Medulla oblongata (tissue), 1 donor: ENCODE measurements around the gene FOXP4.

Experiments used
- DNase-seq: peaks from one replicate; pipeline ENCODE4 v3.0.0-alpha.2; 2015; ENCODE audit errors: extremely low spot score

The FOXP4 gene

GRCh38 chr6:41625442-41625841 is 79.3 kb downstream of the FOXP4 start:
- DNase-seq = no peak

- DNase-seq = no peak
These were observed 79.8 kb downstream of the FOXP4 start for GRCh38 chr6:41626022-41626421.

GRCh38 chr6:41626917-41627316 is 80.7 kb downstream of the FOXP4 start:
- no peak for DNase-seq

DNA sequence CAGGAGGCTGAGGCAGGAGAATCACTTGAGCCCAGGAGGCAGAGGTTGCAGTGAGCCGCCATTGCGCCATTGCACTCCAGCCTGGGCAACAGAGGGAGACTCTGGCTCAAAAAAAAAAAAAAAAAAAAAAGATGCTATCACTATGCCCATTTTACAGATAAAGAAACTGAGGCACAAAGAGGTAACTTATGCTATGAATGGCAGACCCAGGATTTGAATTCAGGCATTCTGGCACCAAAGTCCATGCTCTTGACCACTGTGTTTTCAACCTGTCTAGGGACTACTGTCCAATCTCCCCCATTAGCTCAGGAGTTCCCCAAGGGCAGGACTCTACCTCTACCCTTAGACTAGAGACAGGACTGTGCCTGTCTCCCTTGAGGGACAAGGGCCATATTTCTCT is 82.9 kb downstream of the FOXP4 start:
- no peak for DNase-seq

- no peak for DNase-seq
These were observed 83.9 kb downstream of the FOXP4 start for GRCh38 chr6:41630069-41630468.

DNA sequence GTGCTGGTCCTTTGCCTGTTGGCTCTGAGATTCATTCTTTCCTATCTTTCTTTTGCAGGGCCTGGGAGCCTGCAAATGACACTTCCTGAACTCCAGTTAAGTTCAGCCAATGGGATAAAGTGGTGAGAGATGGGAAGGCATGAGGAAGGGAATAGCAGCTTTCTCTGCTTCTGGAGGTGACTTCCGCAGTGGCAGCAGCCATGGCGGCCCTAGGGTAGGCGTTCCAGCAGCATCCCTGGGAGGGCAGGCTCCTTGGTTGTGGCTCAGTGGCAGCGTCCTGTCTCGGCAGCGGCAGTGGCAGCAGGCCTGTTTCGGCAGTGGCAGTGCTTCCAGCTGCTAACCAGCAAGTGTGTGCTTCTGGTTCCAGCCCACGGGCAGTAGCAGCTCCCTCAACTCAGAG is 84.8 kb downstream of the FOXP4 start:
- no peak for DNase-seq

DNA sequence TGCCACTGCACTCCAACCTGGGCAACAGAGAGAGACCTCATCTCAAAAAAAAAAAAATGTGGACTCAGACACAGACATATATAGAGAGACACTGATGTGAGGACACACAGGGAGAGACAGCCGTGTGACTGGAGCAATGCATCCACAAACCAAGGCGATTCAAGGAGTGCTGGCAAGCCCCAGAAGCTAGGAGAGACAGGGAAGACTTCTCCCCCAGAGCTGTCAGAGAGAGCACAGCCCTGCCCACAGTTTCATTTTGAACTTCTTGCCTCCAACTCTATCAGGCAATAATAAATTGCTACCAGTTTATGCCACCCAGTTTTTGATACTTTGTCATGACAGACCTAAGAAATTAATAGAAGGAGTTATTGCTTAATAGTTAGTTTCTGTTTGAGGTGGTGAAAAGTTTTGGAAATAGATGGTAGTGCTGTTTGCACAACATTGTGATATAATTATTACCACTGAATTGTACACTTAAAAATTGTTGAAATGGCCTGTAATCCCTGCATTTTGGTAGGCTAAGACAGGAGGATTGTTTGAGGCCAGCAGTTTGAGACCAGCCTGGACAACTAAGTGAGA is 87.0 kb downstream of the FOXP4 start:
- no peak for DNase-seq

- DNase-seq = peak; percentile 35
These were observed 88.5 kb downstream of the FOXP4 start for GRCh38 chr6:41634657-41635056.

DNA sequence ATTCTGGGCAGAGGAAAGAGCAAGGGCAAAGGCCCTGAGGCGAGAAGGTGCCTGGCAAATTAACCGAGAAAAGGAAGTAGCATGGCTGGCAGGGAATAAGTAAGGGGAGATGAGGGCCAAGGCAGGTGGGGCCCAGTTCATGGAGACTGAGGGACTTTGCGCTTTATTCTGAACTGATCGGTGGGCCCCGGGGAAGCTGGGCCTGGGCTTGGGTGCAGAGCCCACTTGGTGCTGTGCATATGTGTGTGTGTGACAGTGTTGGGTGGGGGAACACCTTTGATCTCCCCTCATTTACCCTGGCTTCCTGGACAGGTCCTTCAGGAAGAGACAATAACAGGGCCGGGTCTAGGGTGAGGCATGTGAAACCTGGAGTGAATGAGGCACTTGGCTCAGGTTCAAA is 89.2 kb downstream of the FOXP4 start:
- no peak for DNase-seq

GRCh38 chr6:41636833-41637193 is 90.6 kb downstream of the FOXP4 start:
- DNase-seq = no peak

DNA sequence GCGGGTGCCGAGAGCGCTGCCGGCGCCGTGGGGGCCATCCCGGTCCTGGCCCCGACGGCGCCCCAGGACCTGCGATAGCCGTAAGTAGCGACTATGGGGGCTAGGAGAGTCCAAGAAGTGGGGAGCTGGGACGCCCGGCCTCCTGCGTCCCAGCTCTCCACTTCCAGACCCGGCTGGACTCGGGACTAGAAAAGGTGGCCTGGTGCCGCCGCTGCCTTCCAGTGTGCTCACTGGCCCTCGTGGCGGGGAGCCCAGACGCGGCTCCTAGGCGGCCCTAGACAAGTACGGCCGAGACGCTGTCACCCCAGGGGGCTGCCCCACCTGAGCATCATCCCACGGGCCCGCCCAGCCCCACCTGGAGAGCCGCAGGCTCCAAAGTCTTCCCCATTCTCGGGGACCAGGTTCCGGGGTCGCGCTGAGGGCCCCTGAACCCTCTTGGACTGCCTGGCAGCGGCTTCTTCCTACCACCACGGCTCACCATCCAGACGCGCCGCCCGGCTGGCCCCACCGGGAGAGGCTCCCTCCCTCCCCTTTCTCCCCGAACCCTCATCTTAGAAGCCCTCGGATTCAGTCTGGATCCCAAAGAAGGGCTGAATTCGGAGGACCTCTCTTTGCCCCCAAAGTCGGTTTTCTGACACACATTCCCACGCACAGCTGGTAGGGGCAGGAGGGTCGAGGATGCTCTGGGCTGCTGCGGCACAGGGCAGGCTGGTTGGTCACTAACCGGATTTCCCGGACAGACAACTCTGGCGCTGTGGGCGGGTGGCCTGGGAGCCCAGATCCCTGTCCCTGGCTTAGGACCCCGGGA is 91.2 kb downstream of the FOXP4 start:
- no peak for DNase-seq

DNA sequence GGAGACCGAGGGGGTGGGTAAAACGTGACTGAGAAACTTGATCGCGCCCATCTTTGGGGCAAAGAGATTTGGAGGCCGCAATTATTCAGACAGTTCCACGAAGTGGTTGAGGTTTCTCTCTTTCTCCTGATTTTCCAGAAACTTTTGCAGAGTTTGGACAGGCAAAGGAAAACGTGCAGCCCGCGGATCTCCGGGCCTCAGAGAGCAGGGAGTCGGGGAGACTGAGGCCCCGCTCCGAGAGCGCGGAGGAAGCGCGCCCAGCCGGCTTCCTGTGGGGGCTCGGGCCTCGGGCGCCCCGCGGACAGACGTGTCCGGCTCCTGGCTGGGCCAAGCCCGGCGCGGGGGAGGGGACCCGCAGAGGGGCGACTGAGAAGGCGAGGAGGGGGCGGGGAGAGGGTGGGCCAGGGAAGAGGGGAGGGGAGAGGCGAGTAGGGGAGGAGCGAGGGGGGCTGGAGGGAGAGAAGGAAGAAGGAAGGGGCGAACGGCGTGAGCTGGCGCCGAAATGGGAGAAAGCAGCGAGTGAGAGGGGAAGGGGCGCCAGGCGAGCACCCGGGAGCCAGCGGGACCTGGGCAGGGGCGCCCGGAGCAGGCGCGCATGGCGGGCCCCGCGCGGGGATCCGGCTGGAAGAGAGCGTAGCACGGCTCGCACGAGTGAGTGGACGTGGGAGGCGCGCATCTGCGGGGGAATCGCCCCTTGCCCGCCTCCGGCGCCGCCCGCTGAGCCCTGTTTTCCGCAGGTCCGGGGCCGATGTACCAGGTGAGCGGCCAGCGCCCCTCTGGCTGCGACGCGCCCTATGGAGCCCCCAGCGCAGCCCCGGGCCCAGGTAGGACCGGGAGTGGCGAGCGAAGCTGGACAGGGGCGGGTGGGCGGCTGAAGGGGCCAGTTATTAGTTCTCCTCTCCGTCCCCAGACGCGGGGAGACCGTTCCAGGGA is 92.1 kb downstream of the FOXP4 start, which contains the start of gene MDFI:
Gene MDFI (plus strand): TSS at position 467 of the 933 bp plus-strand sequence. CDS start 282 bp downstream, at position 749.
- no peak for DNase-seq

DNA sequence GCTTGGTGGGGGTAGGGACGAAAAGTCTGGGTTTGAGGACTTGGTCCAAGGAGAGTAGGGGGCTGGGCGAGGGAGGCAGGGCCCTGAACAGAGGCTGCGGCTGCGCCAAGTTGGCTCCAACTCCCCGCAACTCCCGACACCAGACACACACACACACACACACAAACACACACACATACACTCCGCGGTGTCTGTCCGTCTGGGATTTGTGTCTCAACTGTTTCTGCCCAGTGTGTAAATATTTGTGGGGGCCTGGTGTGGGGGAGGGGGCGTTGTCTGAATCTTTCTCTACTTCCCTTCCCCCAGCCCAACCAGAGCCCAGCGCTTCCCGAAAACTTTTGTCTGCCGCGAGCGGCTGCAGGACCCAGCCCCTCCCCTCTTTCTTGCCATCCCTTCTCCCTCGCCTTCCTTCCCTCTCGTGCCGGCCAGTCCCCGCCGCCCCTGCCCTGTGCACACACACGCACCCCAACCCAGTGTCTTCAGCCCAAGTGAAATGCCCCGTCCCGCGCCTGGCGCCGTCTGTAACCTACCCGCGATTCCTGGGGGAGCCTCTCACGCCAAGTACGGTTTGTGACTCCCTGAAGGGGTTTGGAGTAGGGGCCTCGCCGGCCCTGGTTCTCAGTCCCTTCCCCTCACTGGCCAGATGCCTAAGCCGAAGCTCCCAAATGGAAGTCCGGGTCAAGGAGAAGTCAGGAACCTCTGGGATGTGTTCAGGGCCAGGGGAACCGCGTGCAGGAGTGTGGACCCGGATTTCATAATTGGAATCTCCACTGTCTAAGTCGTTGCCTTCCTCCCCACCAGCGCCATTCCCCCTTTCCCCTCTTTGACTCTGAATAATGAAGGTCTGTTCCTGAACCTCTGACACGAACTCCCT is 93.0 kb downstream of the FOXP4 start:
- DNase-seq = no peak

- DNase-seq = no peak
These were observed 93.7 kb downstream of the FOXP4 start for GRCh38 chr6:41639809-41640371.

DNA sequence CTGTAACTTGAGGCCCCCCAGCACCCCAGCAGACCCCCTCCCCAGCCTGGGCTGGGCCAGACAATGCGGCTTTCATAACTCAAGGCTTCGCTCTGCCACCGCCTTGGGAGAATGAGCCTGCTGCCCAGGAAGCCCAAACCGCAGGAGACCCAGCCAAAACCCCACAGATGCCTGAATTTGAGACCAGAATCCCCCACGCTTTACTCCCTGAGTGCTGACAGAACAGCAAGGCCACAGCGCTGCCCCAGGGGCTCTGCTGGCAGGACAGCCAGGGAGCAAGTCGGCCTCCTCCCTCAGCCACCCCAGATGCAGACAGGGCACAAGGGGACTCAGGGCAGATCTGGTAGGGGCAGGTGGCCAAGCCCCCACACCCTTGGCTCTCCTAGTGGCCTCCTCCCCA is 94.2 kb downstream of the FOXP4 start:
- no peak for DNase-seq

GRCh38 chr6:41641352-41641925 is 95.3 kb downstream of the FOXP4 start:
- DNase-seq = no peak

DNA sequence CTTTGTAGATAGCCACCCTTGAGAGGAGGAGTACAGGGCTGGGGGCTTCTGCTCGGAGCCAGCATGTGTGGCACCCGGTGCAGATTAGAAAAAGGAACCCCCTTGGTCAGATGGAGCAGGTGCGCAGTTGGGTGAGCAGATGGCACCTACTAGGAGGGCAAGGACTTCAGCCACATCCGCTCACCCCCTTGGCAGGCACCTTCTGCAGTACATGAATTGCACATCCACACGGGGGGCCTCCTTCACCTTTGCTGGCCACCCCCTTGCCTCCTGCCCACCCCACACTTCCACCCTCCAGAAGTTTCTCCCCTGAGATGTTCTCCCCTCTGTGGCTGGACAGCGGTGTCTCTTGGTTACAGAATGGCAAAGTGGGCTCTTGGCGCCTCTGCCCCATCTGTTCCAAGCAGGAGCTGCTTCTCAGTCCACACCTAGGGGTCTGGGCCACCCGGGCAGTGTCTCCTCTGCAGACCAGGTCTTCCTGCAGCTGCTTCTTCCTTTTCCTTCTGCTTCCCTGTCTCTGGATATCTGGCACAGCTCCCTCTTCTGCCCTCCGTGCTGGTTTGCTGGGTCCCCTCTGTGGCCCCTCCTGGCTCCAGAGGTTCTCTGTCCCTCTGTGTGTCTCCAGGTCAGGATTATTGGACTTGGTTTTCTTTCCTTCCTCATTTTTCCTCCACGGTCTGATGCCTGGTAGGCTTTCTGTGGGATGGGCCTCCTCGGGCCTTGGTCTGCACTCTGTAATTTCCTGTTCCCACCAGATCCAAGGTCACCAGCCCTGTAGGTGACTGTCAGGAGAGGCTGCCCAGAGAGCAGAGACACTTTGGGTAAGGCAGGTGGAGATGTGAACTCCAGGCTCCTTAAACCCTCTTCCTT is 96.1 kb downstream of the FOXP4 start:
- no peak for DNase-seq

GRCh38 chr6:41642960-41643898 is 97.0 kb downstream of the FOXP4 start:
- no peak for DNase-seq

DNA sequence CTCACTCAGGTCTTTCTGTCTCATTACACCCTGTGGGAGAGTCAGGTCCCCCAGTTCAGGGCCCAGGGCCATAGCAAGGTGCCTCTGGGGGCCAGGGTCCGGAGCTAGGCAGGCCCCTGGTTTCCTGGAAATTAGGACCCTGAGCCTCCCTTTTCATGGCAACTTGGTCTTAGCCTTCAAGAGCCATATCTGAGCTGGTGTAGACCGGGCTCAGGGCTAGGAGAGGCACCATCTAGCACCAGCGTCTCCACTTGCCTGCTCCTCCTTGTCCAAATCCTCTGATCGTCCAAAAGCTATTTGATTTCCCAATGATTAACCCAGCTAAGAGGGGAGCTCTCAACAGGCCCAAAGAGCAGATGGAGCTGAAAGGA is 97.7 kb downstream of the FOXP4 start:
- DNase-seq = no peak
